Stomach (tissue), 9 donors: ENCODE results near the gene CCDC71. TPM values are rescaled to one million over a fixed set of nuclear protein-coding genes. Genes with fewer than 3 reads are reported as not detected.

ENCODE experiments used
- DNase-seq, 2 donors: peaks; one replicate each; pipeline versions ENCODE4 v3.0.0 to v3.0.0-alpha.2; 2013 to 2019
- H3K27ac ChIP-seq, 5 donors: fragments of 200-600 bp in 4 of 5; sonication (generic) in 4 of 5; one replicate each; pipeline ENCODE4 v1.5.1; 2013 to 2019; ENCODE audit warnings: mild to moderate bottlenecking in 1 of 5, moderate library complexity in 1 of 5
- H3K27me3 ChIP-seq, 3 donors: fragments of 200-600 bp; sonication (generic); one replicate each; pipeline ENCODE4 v1.5.1; 2017 to 2019; ENCODE audit warnings: mixed run types in 1 of 3
- H3K36me3 ChIP-seq, 4 donors: fragments of 200-600 bp; sonication (generic); 1 replicate in 3 of 4; 2 replicates in 1 of 4; pipeline ENCODE4 v1.5.1; 2016 to 2019
- H3K4me1 ChIP-seq, 4 donors: fragments of 200-600 bp; sonication (generic); one replicate each; pipeline ENCODE4 v1.5.1; 2016 to 2019
- H3K4me3 ChIP-seq, 4 donors: fragments of 200-600 bp; sonication (generic) in 3 of 4; one replicate each; pipeline ENCODE4 v1.5.1; 2016 to 2019; ENCODE audit warnings: mild to moderate bottlenecking in 1 of 4
- H3K9me3 ChIP-seq, 4 donors: fragments of 200-600 bp; sonication (generic); one replicate each; pipeline ENCODE4 v1.5.1; 2016 to 2019
- EP300 ChIP-seq: sonication (generic); formaldehyde crosslinking; IDR thresholded peaks from one replicate; pipeline ENCODE4 v1.6.1; 2017; ENCODE audit warnings: antibody characterized with exemption
- POLR2A ChIP-seq, 4 donors: fragments of 450-650 bp; IDR thresholded peaks; one replicate each; pipeline ENCODE4 v1.6.1; 2016; ENCODE audit warnings: antibody characterized with exemption in 4 of 4, control low read depth in 2 of 4, mild to moderate bottlenecking in 1 of 4, moderate library complexity in 1 of 4
- POLR2AphosphoS5 ChIP-seq, 3 donors: sonication (generic); formaldehyde crosslinking; IDR thresholded peaks; one replicate each; pipeline ENCODE4 v1.6.1; 2016; ENCODE audit warnings: antibody characterized with exemption in 3 of 3
- WGBS, 5 donors: extraction: QIAGEN DNeasy Blood & Tissue Kit in 3 of 5; methylation state at CpG; one replicate each; pipeline versions ENCODE4 v1.1.5 to v1.1.7; 2013 to 2018; 5-methylcytosine and 5-hydroxymethylcytosine counted together
- intact Hi-C: fragments of 100-400 bp; cut with DNase I; formaldehyde crosslinking; loops from one replicate; pipeline ENCODE4 v1.15.1; 2023; ENCODE audit warnings: low total_unique reads
- polyA plus RNA-seq, 3 donors: library from polyadenylated mRNA; stranded (reverse); fragments of 200-250 nt; gene quantifications; one replicate each; pipeline ENCODE4 v1.2.3, GENCODE V29; 2013
- total RNA-seq, 5 donors: library from RNA; depleted of rRNA; stranded (reverse); fragments of >200 nt; gene quantifications; one replicate each; pipeline versions ENCODE4 v1.1.0 to v1.2.3, GENCODE V29; 2014 to 2016
- TF ChIP-seq, protein P1 (sequence below), 7 experiments: fragments of 450-650 bp in 4 of 7; fragments of 200-600 bp in 3 of 7; sonication (generic) in 3 of 7; IDR thresholded peaks; one replicate each; pipeline ENCODE4 v1.5.1; 2016 to 2019; ENCODE audit warnings: antibody characterized with exemption in 7 of 7, control low read depth in 2 of 7, mild to moderate bottlenecking in 1 of 7
- donor health status: healthy with polysubstance abuse.
- donor health status: Bipolar disorder and iron deficiency.
- donor health status: healthy.

The CCDC71 gene
- total and polyA plus RNA-seq, 8 donors, result 2.3 to 22.6 (median 12.7) TPM

DNA sequence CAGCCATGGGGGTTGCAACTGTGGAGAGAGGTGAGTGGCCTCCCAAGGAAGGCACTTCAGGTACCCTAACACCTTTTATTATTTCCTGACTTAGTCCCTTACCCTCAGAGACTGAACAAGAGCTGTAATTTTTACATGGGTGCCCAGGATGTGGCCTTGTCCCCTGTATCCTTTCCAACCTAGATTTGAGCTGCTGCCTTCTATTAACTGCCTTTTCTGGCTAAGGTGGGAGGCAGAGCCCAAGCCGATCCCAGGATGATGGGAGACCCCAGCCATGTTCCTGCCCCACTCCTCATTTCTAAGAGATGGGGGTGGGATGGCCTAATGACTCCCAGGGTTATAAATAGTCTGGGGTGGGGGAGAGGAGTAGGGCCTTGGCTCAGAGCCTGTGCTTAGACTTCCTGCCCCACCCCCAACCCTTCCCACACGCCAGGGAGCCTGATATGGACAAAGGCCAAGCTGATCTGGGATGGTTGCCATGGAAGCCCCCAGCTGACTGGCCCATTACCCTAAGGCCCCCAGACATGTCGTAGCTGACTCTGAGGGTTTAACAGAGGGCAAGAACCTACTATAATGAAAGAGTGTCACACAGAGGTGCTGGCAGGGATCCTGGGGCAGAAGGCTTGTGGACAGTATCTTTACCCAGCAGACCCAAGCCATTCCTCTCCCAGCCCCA lies 7.1 kb upstream of the CCDC71 start:
- intact Hi-C loops, result no loop called here
- H3K27ac ChIP-seq, result peak overlapping the region in 4 of 5 donors; percentile 82 to 90 (median 84)
- 11 to 50% (median 20%) methylated on average over 1 to 3 of the region's 3 CpGs for WGBS, 5 donors

GRCh38 chr3:49172551-49173041 lies 6.5 kb upstream of the CCDC71 start:
- intact Hi-C loops, result no loop called here
- H3K4me1 ChIP-seq, result peaks cover 23 to 52% (median 43%) of the 10 kb centered on the region in 4 donors
- no peak for TF ChIP-seq POLR2A (IDR thresholded peaks at IDR 0.05)
- no peak for TF ChIP-seq POLR2AphosphoS5 (IDR thresholded peaks at IDR 0.05)
- TF ChIP-seq, protein P1, sequence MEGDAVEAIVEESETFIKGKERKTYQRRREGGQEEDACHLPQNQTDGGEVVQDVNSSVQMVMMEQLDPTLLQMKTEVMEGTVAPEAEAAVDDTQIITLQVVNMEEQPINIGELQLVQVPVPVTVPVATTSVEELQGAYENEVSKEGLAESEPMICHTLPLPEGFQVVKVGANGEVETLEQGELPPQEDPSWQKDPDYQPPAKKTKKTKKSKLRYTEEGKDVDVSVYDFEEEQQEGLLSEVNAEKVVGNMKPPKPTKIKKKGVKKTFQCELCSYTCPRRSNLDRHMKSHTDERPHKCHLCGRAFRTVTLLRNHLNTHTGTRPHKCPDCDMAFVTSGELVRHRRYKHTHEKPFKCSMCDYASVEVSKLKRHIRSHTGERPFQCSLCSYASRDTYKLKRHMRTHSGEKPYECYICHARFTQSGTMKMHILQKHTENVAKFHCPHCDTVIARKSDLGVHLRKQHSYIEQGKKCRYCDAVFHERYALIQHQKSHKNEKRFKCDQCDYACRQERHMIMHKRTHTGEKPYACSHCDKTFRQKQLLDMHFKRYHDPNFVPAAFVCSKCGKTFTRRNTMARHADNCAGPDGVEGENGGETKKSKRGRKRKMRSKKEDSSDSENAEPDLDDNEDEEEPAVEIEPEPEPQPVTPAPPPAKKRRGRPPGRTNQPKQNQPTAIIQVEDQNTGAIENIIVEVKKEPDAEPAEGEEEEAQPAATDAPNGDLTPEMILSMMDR (IDR thresholded peaks at IDR 0.05), result no peak
- no peak for TF ChIP-seq EP300
- peak overlapping the region in 4 of 5 donors; percentile 82 to 90 (median 84) for H3K27ac ChIP-seq
- DNase-seq, result peak in 1 of 2 donors; percentile 23
- H3K36me3 ChIP-seq, result peaks cover 4 to 38% (median 31%) of the 10 kb centered on the region in 4 donors
- H3K9me3 ChIP-seq, result no peaks in the 10 kb centered on the region
- peak overlapping the region; percentile 66 to 85 (median 76) for H3K4me3 ChIP-seq
- 54 to 70% (median 66%) methylated on average over 4 to 7 of the region's 7 CpGs for WGBS, 5 donors
- H3K27me3 ChIP-seq, result no peaks in the 10 kb centered on the region

More for the DNA sequence above, 7.1 kb upstream of the CCDC71 start:
- peak overlapping the region; percentile 66 to 85 (median 76) for H3K4me3 ChIP-seq
- TF ChIP-seq EP300 (no peak), POLR2A (IDR thresholded peaks at IDR 0.05) (no peak), POLR2AphosphoS5 (IDR thresholded peaks at IDR 0.05) (no peak)
- TF ChIP-seq, protein P1 (IDR thresholded peaks at IDR 0.05), result no peak
- no peaks in the 10 kb centered on the region for H3K27me3 ChIP-seq
- peak; percentile 27 to 94 for DNase-seq
- H3K36me3 ChIP-seq, result peaks cover 4 to 41% (median 32%) of the 10 kb centered on the region in 4 donors
- H3K4me1 ChIP-seq, result peaks cover 23 to 52% (median 43%) of the 10 kb centered on the region in 4 donors
- no peaks in the 10 kb centered on the region for H3K9me3 ChIP-seq

DNA sequence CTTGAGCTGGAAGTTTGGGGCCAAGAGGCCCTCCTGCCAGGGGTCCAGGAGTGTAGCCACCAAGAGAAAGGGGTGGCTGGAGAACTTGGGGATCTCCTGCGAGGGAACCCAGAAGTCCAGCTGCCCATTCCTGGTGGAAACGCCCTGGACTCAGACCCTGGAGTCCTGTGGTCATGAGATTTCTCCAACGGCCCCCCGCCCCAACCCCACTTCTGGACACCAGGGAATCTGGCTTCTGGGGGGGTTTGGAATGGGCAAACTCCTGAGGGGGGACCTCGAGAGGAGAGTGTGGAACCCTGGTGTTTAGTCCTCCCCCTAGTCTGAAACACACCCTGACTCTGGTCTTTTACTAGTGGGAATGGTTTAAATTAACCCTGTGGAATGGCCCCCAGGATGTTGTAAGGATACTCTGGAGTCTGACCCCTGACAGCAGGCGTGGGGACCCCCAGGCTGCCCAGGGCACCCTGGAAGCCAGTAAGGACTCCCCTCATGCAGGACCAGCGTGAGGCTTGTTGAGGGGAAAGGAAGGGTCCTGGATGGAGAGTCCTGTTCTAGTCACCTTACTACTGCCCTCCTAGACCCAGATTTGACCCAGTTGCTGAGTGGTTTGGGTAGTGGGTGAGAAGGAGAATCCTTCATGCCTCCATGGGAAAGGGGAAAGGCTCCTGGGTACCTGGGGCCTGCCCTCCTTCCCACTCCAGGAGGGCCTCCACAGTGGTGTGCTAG lies 5.8 kb upstream of the CCDC71 start:
- H3K9me3 ChIP-seq, result no peaks in the 10 kb centered on the region
- H3K36me3 ChIP-seq, result peaks cover 4 to 32% (median 27%) of the 10 kb centered on the region in 4 donors
- intact Hi-C loops, result no loop called here
- 21 to 27% (median 23%) methylated on average over 7 of the region's 7 CpGs for WGBS, 5 donors
- peak overlapping the region; percentile 31 to 90 (median 83) for H3K27ac ChIP-seq
- TF ChIP-seq POLR2A (IDR thresholded peaks at IDR 0.05), result no peak
- TF ChIP-seq POLR2AphosphoS5 (IDR thresholded peaks at IDR 0.05), result no peak
- H3K4me1 ChIP-seq, result peaks cover 23 to 52% (median 43%) of the 10 kb centered on the region in 4 donors
- H3K27me3 ChIP-seq, result no peaks in the 10 kb centered on the region
- peak overlapping the region; percentile 66 to 85 (median 76) for H3K4me3 ChIP-seq
- DNase-seq, result no peak

GRCh38 chr3:49171119-49171774 lies 5.1 kb upstream of the CCDC71 start, which contains the start of gene KLHDC8B:
TSS of gene KLHDC8B (plus strand) at chr3:49171598. CDS start at chr3:49172770, 1,172 bp downstream.
- intact Hi-C loops, result no loop called here
- Histone ChIP-seq H3K4me1 (peaks cover 30 to 54% (median 50%) of the 10 kb centered on the region in 4 donors), H3K4me3 (peak within 1 kb of the TSS; percentile 66 to 85 (median 76))

More at GRCh38 chr3:49171119-49171774, 5.1 kb upstream of the CCDC71 start, which contains the start of gene KLHDC8B:
- 0 to 2% (median 1%) methylated on average over 24 to 57 of the region's 57 CpGs for WGBS, 5 donors
- H3K27ac ChIP-seq, result peak within 1 kb of the TSS; percentile 31 to 90 (median 83)
- peaks cover 4 to 25% (median 22%) of the 10 kb centered on the region in 4 donors for H3K36me3 ChIP-seq
- peak; percentile 84 to 96 for DNase-seq
- TF ChIP-seq, protein P1 (IDR thresholded peaks at IDR 0.05), result peak in 5 of 7 experiments; percentile 76 to 92 (median 87)
- TF ChIP-seq POLR2AphosphoS5 (IDR thresholded peaks at IDR 0.05) (peak; percentile 8 to 54 (median 30)), EP300 (no peak), POLR2A (IDR thresholded peaks at IDR 0.05) (no peak)
- H3K27me3 ChIP-seq, result no peaks in the 10 kb centered on the region
- no peaks in the 10 kb centered on the region for H3K9me3 ChIP-seq
